PFSK-1 (cell line): ENCODE results near the gene NCL.

ENCODE experiments used
- FOXP2 ChIP-seq: optimal IDR thresholded peaks from 2 replicates; pipeline ENCODE3; 2011; ENCODE audit warnings: borderline replicate concordance, control low read depth, inconsistent platforms; ENCODE audit not compliant: insufficient read depth; ENCODE audit errors: extremely low read length, extremely low read depth
- POLR2AphosphoS5 ChIP-seq: IDR thresholded peaks from 2 replicates; pipeline ENCODE4 v1.6.1; 2012; ENCODE audit warnings: low read depth, mild to moderate bottlenecking, control low read depth, low read length, moderate library complexity
- REST ChIP-seq, 2 experiments: IDR thresholded peaks; 2 replicates each; pipeline versions ENCODE4 v1.6.1 to v1.8.0; 2011 to 2012; ENCODE audit warnings: low read depth in 2 of 2, low read length in 2 of 2, control low read depth in 1 of 2, inconsistent platforms in 1 of 2, mild to moderate bottlenecking in 1 of 2, moderate library complexity in 1 of 2; ENCODE audit not compliant: insufficient read depth in 1 of 2
- SIN3A ChIP-seq: IDR thresholded peaks from 2 replicates; pipeline ENCODE4 v1.6.1; 2012; ENCODE audit warnings: mild to moderate bottlenecking, low read length, moderate library complexity, borderline replicate concordance; ENCODE audit not compliant: insufficient read depth
- TAF1 ChIP-seq: IDR thresholded peaks from 2 replicates; pipeline ENCODE4 v1.6.1; 2012; ENCODE audit warnings: low read length, control low read depth, borderline replicate concordance; ENCODE audit not compliant: insufficient read depth

NCL gene

GRCh38 chr2:231425291-231425810 is 38.9 kb downstream of the NCL start:
- TF ChIP-seq REST (IDR thresholded peaks at IDR 0.05; ENCODE audit: insufficient read depth in 1 of 2, low read depth in 2 of 2, low read length in 2 of 2), result no peak
- TF ChIP-seq SIN3A, result no peak
- TF ChIP-seq TAF1, result no peak
- TF ChIP-seq FOXP2, result no peak

GRCh38 chr2:231423176-231423575 is 41.1 kb downstream of the NCL start:
- no peak for TF ChIP-seq POLR2AphosphoS5
- TF ChIP-seq TAF1, result no peak
- TF ChIP-seq SIN3A, result no peak
- no peak for TF ChIP-seq REST (IDR thresholded peaks at IDR 0.05; ENCODE audit: insufficient read depth in 1 of 2, low read depth in 2 of 2, low read length in 2 of 2)
- TF ChIP-seq FOXP2, result no peak

DNA sequence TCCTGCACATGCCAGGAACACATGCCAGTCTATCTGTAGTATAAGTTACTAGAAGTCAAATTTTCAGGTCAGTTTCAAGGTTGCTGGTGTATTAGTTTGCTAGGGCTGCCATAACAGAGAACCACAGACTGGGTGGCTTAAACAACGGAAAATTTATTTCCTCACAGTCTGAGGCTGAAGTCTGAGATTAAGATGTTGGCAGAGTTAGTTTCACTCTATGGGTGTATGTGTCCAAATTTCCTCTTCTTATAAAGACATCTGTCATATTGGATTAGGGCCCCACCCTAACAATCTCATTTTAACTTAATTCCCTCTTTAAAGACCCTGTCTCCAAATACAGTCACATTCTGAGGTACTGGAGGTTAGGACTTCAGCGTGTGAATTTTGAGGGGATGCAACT is 42.2 kb downstream of the NCL start:
- TF ChIP-seq FOXP2, result no peak
- TF ChIP-seq POLR2AphosphoS5, result no peak
- TF ChIP-seq SIN3A, result no peak
- no peak for TF ChIP-seq REST (IDR thresholded peaks at IDR 0.05; ENCODE audit: insufficient read depth in 1 of 2, low read depth in 2 of 2, low read length in 2 of 2)
- no peak for TF ChIP-seq TAF1

DNA sequence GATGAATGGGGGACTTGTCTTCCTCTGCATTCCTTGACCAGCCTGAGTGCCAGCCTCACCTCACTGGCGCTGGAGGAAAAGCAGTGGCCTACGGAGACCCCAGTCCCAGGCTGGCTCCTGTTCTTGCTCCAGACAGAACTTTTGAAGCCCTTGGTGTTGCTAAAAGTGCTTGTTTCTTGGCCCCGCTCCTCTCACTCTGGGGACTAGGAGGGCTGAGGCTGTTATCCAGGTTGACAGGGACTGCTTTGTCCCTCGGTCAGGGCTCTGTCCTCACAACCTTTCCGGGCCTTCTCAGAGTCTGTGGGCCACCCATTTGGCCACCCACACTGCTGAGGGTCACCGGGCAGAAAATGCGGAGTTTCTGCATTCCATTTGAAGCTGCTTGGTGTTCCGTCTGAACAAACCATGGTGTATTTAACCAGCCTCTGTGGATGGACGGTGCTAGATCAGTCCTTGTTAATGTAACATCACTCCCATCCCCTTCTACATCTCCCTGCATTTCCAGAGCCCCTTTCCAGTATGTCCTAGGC is 43.2 kb downstream of the NCL start:
- TF ChIP-seq REST (IDR thresholded peaks at IDR 0.05; ENCODE audit: insufficient read depth in 1 of 2, low read depth in 2 of 2, low read length in 2 of 2), result no peak
- no peak for TF ChIP-seq SIN3A
- no peak for TF ChIP-seq FOXP2
- no peak for TF ChIP-seq POLR2AphosphoS5
- TF ChIP-seq TAF1, result no peak
